Activated naive CD8-positive, alpha-beta T cell treated with anti-CD3 and anti-CD28 coated beads, Interleukin-2, amount 50 U/mL, for 24 hours (primary cell): ENCODE results near the gene H6PD.
A peak's percentile ranks its signal among the peaks of the same experiment; 100 is the strongest.

Experiments
- ATAC-seq: fragments of 150-1000 bp; cut with Tn5 transposase; one replicate; pipeline ENCODE4 v1.10.0; 2021
- DNase-seq: peaks from one replicate; pipeline ENCODE4 v3.0.0; 2021
- H3K27ac Mint-ChIP-seq: one replicate; pipeline ENCODE4 v1.8.0; 2021; ENCODE audit warnings: mild to moderate bottlenecking, mixed read lengths
- H3K27me3 Mint-ChIP-seq: one replicate; pipeline ENCODE4 v1.8.0; 2021; ENCODE audit warnings: mixed read lengths
- H3K36me3 Mint-ChIP-seq: one replicate; pipeline ENCODE4 v1.8.0; 2021; ENCODE audit warnings: low read depth, mixed read lengths
- H3K4me1 Mint-ChIP-seq: one replicate; pipeline ENCODE4 v1.8.0; 2021; ENCODE audit warnings: mixed read lengths
- H3K4me3 Mint-ChIP-seq: one replicate; pipeline ENCODE4 v1.8.0; 2021; ENCODE audit warnings: mild to moderate bottlenecking, moderate library complexity, mixed read lengths
- H3K9me3 Mint-ChIP-seq: one replicate; pipeline ENCODE4 v1.8.0; 2021; ENCODE audit warnings: mixed read lengths

Gene H6PD

GRCh38 chr1:9198538-9199361 is 35.8 kb upstream of the H6PD start:
- Mint-ChIP-seq H3K27me3 (peaks cover 67% of the 10 kb centered on the region), H3K36me3 (no peaks in the 10 kb centered on the region), H3K4me1 (peaks cover 69% of the 10 kb centered on the region), H3K9me3 (no peaks in the 10 kb centered on the region), H3K4me3 (peak overlapping the region; percentile 32), H3K27ac (no peak overlapping the region)
- ATAC-seq (peak; percentile 87), DNase-seq (peak; percentile 62)

GRCh38 chr1:9200441-9200840 is 34.1 kb upstream of the H6PD start:
- H3K4me3 Mint-ChIP-seq = no peak overlapping the region
- DNase-seq (no peak), ATAC-seq (no peak)
- no peak overlapping the region for H3K27ac Mint-ChIP-seq
- no peaks in the 10 kb centered on the region for H3K36me3 Mint-ChIP-seq
- H3K27me3 Mint-ChIP-seq = peaks cover 78% of the 10 kb centered on the region
- H3K4me1 Mint-ChIP-seq = peaks cover 74% of the 10 kb centered on the region
- no peaks in the 10 kb centered on the region for H3K9me3 Mint-ChIP-seq

GRCh38 chr1:9201401-9202239 is 33.0 kb upstream of the H6PD start:
- no peak for ATAC-seq
- no peak for DNase-seq
- H3K4me3 Mint-ChIP-seq = peak overlapping the region; percentile 36
- peaks cover 65% of the 10 kb centered on the region for H3K4me1 Mint-ChIP-seq
- H3K27me3 Mint-ChIP-seq = peaks cover 88% of the 10 kb centered on the region
- H3K9me3 Mint-ChIP-seq = no peaks in the 10 kb centered on the region
- H3K27ac Mint-ChIP-seq = no peak overlapping the region
- H3K36me3 Mint-ChIP-seq = no peaks in the 10 kb centered on the region

DNA sequence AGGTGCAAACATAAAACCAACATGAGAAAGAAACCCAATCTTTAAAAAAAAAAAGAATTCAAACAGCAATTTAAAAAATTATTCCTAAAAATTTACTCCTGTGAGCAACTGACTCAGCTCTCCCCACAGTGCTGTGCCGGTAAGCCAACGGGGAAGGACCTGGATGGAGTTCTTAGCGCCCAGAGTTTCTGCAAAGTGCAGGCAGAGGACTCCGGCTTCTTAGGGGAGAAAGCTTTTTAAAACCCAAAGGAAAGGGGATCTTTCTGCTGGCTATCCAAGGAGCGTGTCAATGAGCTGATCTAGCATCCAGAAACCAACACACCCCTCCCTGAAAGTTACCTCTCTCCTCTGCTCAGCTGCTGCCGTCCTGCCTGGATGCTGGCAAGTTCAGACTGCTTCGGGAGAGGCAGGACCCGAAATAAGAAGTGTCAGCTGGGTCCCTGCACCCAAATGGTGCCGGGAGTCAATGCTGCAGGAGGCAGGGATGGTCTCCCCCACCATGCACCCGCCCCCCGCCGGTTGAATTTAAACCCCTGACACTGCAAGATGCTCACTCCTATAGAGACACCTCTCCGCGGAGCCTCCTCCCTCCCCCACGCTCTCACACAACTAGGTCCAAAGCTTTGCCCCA is 32.2 kb upstream of the H6PD start:
- H3K4me1 Mint-ChIP-seq = peaks cover 68% of the 10 kb centered on the region
- ATAC-seq (no peak), DNase-seq (no peak)
- no peaks in the 10 kb centered on the region for H3K9me3 Mint-ChIP-seq
- peaks cover 86% of the 10 kb centered on the region for H3K27me3 Mint-ChIP-seq
- no peaks in the 10 kb centered on the region for H3K36me3 Mint-ChIP-seq
- H3K27ac Mint-ChIP-seq = no peak overlapping the region
- peak overlapping the region; percentile 36 for H3K4me3 Mint-ChIP-seq

GRCh38 chr1:9203511-9203982 is 31.0 kb upstream of the H6PD start:
- H3K4me3 Mint-ChIP-seq = no peak overlapping the region
- H3K9me3 Mint-ChIP-seq = no peaks in the 10 kb centered on the region
- peaks cover 67% of the 10 kb centered on the region for H3K4me1 Mint-ChIP-seq
- peak; percentile 37 for ATAC-seq
- no peaks in the 10 kb centered on the region for H3K36me3 Mint-ChIP-seq
- H3K27ac Mint-ChIP-seq = no peak overlapping the region
- DNase-seq = peak; percentile 54
- peaks cover 82% of the 10 kb centered on the region for H3K27me3 Mint-ChIP-seq

GRCh38 chr1:9204156-9204720 is 30.3 kb upstream of the H6PD start:
- H3K4me3 Mint-ChIP-seq = no peak overlapping the region
- H3K4me1 Mint-ChIP-seq = peaks cover 62% of the 10 kb centered on the region
- H3K27ac Mint-ChIP-seq = no peak overlapping the region
- DNase-seq (no peak), ATAC-seq (no peak)
- peaks cover 81% of the 10 kb centered on the region for H3K27me3 Mint-ChIP-seq
- no peaks in the 10 kb centered on the region for H3K9me3 Mint-ChIP-seq
- no peaks in the 10 kb centered on the region for H3K36me3 Mint-ChIP-seq

DNA sequence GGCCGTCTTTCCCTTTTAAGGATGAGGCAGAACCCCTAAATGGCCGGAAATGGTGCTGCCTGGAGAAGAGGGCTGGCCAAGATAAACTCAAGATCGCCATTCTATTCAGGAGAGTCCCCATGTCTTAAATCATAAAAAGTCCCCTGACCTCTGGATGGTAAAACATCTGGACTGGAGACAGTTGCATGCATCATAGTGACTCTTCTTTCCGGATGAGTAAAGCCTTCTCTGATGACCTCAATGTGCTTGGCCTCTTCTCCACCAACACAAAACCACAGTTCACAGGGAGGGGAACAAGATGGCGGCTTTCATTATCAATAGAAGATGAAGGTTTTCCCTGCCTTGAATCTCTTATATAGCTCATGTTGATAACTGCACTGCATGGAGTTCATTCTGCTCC is 27.5 kb upstream of the H6PD start:
- Mint-ChIP-seq H3K9me3 (no peaks in the 10 kb centered on the region), H3K27me3 (peaks cover 64% of the 10 kb centered on the region), H3K4me1 (peaks cover 41% of the 10 kb centered on the region), H3K27ac (no peak overlapping the region), H3K36me3 (no peaks in the 10 kb centered on the region), H3K4me3 (no peak overlapping the region)
- ATAC-seq = peak; percentile 72
- no peak for DNase-seq

DNA sequence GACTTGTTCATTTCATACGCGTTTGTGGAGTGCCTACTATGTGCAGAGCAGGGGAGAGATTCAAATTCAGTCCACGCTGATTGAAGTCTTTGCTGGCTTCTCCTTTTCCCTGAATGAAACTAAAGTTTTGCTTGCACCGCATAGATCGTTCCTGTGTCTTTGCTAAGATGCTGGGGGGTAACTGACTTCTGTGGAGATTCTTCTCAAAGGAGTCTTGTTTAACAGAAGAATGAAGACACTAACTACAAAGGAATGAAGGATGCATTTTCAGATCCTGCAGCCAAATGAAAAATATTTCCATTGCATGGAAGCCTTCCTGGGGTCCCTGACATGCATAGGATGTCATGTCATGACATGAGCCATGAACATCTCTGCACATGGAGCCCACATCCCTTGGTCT is 26.9 kb upstream of the H6PD start:
- no peak overlapping the region for H3K27ac Mint-ChIP-seq
- no peaks in the 10 kb centered on the region for H3K9me3 Mint-ChIP-seq
- H3K36me3 Mint-ChIP-seq = no peaks in the 10 kb centered on the region

GRCh38 chr1:9211291-9211811 is 23.2 kb upstream of the H6PD start:
- no peak overlapping the region for H3K27ac Mint-ChIP-seq
- no peaks in the 10 kb centered on the region for H3K9me3 Mint-ChIP-seq
- H3K4me3 Mint-ChIP-seq = no peak overlapping the region
- H3K36me3 Mint-ChIP-seq = no peaks in the 10 kb centered on the region
- peaks cover 27% of the 10 kb centered on the region for H3K27me3 Mint-ChIP-seq
- peaks cover 18% of the 10 kb centered on the region for H3K4me1 Mint-ChIP-seq
- peak; percentile 56 for ATAC-seq
- DNase-seq = no peak

More for the DNA sequence above, 26.9 kb upstream of the H6PD start:
- Mint-ChIP-seq H3K27me3 (peaks cover 57% of the 10 kb centered on the region), H3K4me1 (peaks cover 35% of the 10 kb centered on the region), H3K4me3 (no peak overlapping the region)
- ATAC-seq (no peak), DNase-seq (no peak)

- no peaks in the 10 kb centered on the region for H3K36me3 Mint-ChIP-seq
- H3K4me1 Mint-ChIP-seq = peaks cover 7% of the 10 kb centered on the region
- no peaks in the 10 kb centered on the region for H3K9me3 Mint-ChIP-seq
- peaks cover 17% of the 10 kb centered on the region for H3K27me3 Mint-ChIP-seq
- no peak overlapping the region for H3K27ac Mint-ChIP-seq
- H3K4me3 Mint-ChIP-seq = no peak overlapping the region
- ATAC-seq (no peak), DNase-seq (no peak)
These were observed 21.8 kb upstream of the H6PD start for GRCh38 chr1:9212735-9213134.

GRCh38 chr1:9213956-9214355 is 20.6 kb upstream of the H6PD start:
- H3K36me3 Mint-ChIP-seq = no peaks in the 10 kb centered on the region
- H3K27me3 Mint-ChIP-seq = peaks cover 11% of the 10 kb centered on the region
- no peak overlapping the region for H3K27ac Mint-ChIP-seq
- DNase-seq (no peak), ATAC-seq (no peak)
- no peak overlapping the region for H3K4me3 Mint-ChIP-seq
- no peaks in the 10 kb centered on the region for H3K9me3 Mint-ChIP-seq
- H3K4me1 Mint-ChIP-seq = peaks cover 5% of the 10 kb centered on the region

- H3K4me3 Mint-ChIP-seq = no peak overlapping the region
- H3K36me3 Mint-ChIP-seq = no peaks in the 10 kb centered on the region
- ATAC-seq (no peak), DNase-seq (no peak)
- H3K27me3 Mint-ChIP-seq = no peaks in the 10 kb centered on the region
- H3K4me1 Mint-ChIP-seq = no peaks in the 10 kb centered on the region
- H3K27ac Mint-ChIP-seq = no peak overlapping the region
- no peaks in the 10 kb centered on the region for H3K9me3 Mint-ChIP-seq
These were observed 15.7 kb upstream of the H6PD start for GRCh38 chr1:9218917-9219316.

GRCh38 chr1:9222846-9223625 is 11.5 kb upstream of the H6PD start:
- H3K4me1 Mint-ChIP-seq = no peaks in the 10 kb centered on the region
- no peak overlapping the region for H3K4me3 Mint-ChIP-seq
- no peaks in the 10 kb centered on the region for H3K27me3 Mint-ChIP-seq
- no peaks in the 10 kb centered on the region for H3K9me3 Mint-ChIP-seq
- no peak for ATAC-seq
- H3K36me3 Mint-ChIP-seq = no peaks in the 10 kb centered on the region
- no peak for DNase-seq
- no peak overlapping the region for H3K27ac Mint-ChIP-seq
